SK-N-SH treated with all-trans-retinoic acid at 6 μM for 48 hours (cell line): ENCODE results near the gene FZD2.

Source experiments
- BACH2 ChIP-seq: fragments of 250-450 bp; sonication (Bioruptor Pico); IDR thresholded peaks from 2 replicates; pipeline ENCODE4 v1.9.0; 2021; ENCODE audit warnings: mild to moderate bottlenecking, borderline replicate concordance
- GLIS3 ChIP-seq: fragments of 250-450 bp; sonication (Bioruptor Pico); IDR thresholded peaks from 2 replicates; pipeline ENCODE4 v1.5.0; 2020; ENCODE audit warnings: mild to moderate bottlenecking, moderate library complexity
- ISL1 ChIP-seq: fragments of 250-450 bp; sonication (Bioruptor Pico); IDR thresholded peaks from 2 replicates; pipeline ENCODE4 v2.1.2; 2022; ENCODE audit warnings: mild to moderate bottlenecking, moderate library complexity
- OSR1 ChIP-seq: fragments of 250-450 bp; sonication (Bioruptor Pico); IDR thresholded peaks from 2 replicates; pipeline ENCODE4 v1.8.0; 2022; ENCODE audit warnings: moderate library complexity, mild to moderate bottlenecking, inconsistent platforms
- TCF4 ChIP-seq: fragments of 250-450 bp; sonication (Bioruptor Pico); IDR thresholded peaks from 2 replicates; pipeline ENCODE4 v1.8.0; 2021; ENCODE audit warnings: mild to moderate bottlenecking, moderate library complexity, borderline replicate concordance
- ZC3H10 ChIP-seq: fragments of 250-450 bp; sonication (Bioruptor Pico); IDR thresholded peaks from 2 replicates; pipeline ENCODE4 v1.5.1; 2021; ENCODE audit warnings: mild to moderate bottlenecking, moderate library complexity
- ZFP3 ChIP-seq: fragments of 250-450 bp; sonication (Bioruptor Pico); IDR thresholded peaks from 2 replicates; pipeline ENCODE4 v1.5.0; 2020; ENCODE audit warnings: mild to moderate bottlenecking, moderate library complexity
- ZNF70 ChIP-seq: fragments of 450-650 bp; formaldehyde crosslinking; IDR thresholded peaks from 2 replicates; pipeline ENCODE4 v1.5.0; 2020; ENCODE audit warnings: mild to moderate bottlenecking, moderate library complexity
- TF ChIP-seq, protein P1 (sequence below): fragments of 250-450 bp; sonication (Bioruptor Pico); IDR thresholded peaks from 2 replicates; pipeline ENCODE4 v1.5.1; 2020; ENCODE audit warnings: low read depth, mild to moderate bottlenecking, moderate library complexity
- TF ChIP-seq, protein P2 (sequence below): fragments of 250-450 bp; sonication (Bioruptor Pico); IDR thresholded peaks from 2 replicates; pipeline ENCODE4 v1.8.0; 2020; ENCODE audit warnings: mild to moderate bottlenecking, moderate library complexity, borderline replicate concordance

DNA sequence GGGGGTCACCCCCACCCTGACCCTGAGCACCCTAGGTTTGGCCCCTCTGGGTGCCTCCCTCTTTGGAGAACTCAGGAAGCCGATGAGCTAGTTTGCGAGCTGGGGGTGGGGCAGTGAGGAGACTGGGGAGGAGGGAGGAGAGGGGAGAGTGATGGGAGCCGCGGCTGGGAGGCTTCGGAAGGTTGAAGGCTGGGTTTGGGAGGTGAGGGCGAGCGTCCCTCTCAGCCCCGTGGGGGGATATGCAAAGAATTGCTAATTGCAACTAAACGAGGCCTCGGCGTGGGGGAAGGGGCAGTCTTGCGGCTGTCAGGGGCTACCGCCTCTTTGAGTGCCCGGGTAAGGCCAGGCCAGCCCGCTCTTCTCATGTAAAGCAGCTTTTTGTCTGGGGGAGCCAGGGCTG is 17.6 kb upstream of the FZD2 start:
- TF ChIP-seq, protein P1, sequence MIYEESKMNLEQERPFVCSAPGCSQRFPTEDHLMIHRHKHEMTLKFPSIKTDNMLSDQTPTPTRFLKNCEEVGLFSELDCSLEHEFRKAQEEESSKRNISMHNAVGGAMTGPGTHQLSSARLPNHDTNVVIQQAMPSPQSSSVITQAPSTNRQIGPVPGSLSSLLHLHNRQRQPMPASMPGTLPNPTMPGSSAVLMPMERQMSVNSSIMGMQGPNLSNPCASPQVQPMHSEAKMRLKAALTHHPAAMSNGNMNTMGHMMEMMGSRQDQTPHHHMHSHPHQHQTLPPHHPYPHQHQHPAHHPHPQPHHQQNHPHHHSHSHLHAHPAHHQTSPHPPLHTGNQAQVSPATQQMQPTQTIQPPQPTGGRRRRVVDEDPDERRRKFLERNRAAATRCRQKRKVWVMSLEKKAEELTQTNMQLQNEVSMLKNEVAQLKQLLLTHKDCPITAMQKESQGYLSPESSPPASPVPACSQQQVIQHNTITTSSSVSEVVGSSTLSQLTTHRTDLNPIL (CRISPR knock-in tag), result no peak
- no peak for TF ChIP-seq BACH2 (CRISPR knock-in tag)
- TF ChIP-seq ZFP3 (CRISPR knock-in tag), result no peak
- no peak for TF ChIP-seq TCF4
- TF ChIP-seq ZC3H10 (CRISPR knock-in tag), result no peak
- TF ChIP-seq OSR1 (CRISPR knock-in tag), result no peak
- no peak for TF ChIP-seq GLIS3 (CRISPR knock-in tag)
- no peak for TF ChIP-seq ZNF70
- TF ChIP-seq ISL1 (CRISPR knock-in tag), result no peak
- TF ChIP-seq, protein P2, sequence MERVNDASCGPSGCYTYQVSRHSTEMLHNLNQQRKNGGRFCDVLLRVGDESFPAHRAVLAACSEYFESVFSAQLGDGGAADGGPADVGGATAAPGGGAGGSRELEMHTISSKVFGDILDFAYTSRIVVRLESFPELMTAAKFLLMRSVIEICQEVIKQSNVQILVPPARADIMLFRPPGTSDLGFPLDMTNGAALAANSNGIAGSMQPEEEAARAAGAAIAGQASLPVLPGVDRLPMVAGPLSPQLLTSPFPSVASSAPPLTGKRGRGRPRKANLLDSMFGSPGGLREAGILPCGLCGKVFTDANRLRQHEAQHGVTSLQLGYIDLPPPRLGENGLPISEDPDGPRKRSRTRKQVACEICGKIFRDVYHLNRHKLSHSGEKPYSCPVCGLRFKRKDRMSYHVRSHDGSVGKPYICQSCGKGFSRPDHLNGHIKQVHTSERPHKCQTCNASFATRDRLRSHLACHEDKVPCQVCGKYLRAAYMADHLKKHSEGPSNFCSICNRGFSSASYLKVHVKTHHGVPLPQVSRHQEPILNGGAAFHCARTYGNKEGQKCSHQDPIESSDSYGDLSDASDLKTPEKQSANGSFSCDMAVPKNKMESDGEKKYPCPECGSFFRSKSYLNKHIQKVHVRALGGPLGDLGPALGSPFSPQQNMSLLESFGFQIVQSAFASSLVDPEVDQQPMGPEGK (CRISPR knock-in tag), result no peak
